Measurements from ENCODE around the gene PSMA4.

DNA sequence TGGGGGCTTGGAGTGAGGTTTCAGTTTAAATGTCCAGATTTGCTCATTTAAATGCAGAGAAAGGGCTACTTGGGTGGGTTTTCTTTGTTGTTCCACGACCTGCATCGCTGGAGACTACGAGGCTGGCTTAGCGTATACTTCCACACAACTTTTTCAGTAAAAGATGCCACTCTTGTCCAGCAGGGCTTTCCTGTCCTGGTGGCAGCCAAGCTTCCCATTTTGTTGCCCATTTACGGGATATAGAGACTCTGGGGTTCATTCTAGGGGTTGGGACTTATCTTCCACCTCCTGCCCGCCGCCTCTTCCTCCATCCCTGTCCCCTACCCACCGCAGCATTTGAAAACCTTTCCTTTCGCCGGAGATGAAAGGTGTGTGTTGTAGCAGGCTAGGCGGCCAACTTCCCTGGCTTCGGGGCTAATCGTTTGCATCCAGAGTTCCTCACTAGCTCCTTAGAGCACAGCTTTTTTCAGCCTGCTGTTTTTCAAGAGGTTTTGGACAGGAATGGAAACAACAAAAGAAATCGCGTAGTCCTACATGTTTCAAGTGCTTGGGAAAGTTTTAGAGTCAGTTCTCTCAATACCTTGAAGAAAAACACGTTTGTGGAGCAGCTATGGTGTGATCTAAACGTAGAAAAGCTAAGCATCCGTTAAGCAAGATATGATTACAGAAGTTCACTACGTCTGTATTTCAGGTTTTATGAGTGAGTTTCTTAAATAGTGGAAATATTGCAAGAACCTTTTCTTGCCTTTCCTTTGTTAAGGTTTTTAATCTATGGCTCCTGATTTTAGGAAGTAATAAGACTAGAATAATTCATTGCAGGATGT is 25.9 kb downstream of the PSMA4 start:
- TF ChIP-seq GATA2 (IDR thresholded peaks at IDR 0.05; ENCODE audit: low read depth, low read length) = no peak
- no peak for TF ChIP-seq GATA3 (IDR thresholded peaks at IDR 0.05; ENCODE audit: low read depth, low read length)
